K562 (cell line): ENCODE results near the gene KIFC3. TPM values are rescaled to one million over a fixed set of nuclear protein-coding genes. Genes with fewer than 3 reads are reported as not detected.
A peak's percentile ranks its signal among the peaks of the same experiment; 100 is the strongest.

Experiments
- ATAC-seq: fragments of 200-7000 bp; cut with Tn5 transposase; 3 replicates; pipeline ENCODE4 v1.9.1; 2020; ENCODE audit warnings: moderate library complexity
- BruUV-seq: library from RNA; stranded (reverse); fragments of 400-500 nt; replicated peaks from 2 replicates; lab custom pipeline; 2021; lab: Mats Ljungman, UMichigan
- CTCF ChIA-PET: fragments of 300-600 bp; formaldehyde crosslinking; extraction: SDS; loops from one replicate; lab custom pipeline; 2021; ENCODE audit warnings: low intra/inter-chr PET ratio; lab: Yijun Ruan, JAX
- POLR2A ChIA-PET: fragments of 300-600, 350-650 bp; sonication (Branson Sonifier 250); formaldehyde crosslinking; extraction: SDS; loops from one replicate; lab custom pipeline; 2021; ENCODE audit warnings: antibody characterized with exemption, inconsistent platforms; lab: Yijun Ruan, JAX
- DNase-seq, 4 experiments: peaks; one replicate each; pipeline versions ENCODE4 v3.0.0 to v3.0.0-alpha.2; 2011 to 2018; ENCODE audit warnings: low spot score in 3 of 4, mixed read lengths in 3 of 4; ENCODE audit errors: extremely low read depth in 1 of 4
- FAIRE-seq: peaks from 2 replicates; lab custom pipeline; 2011; peaks lifted over from hg19 to GRCh38; lab: Jason Lieb, UNC
- H2AFZ ChIP-seq: 2 replicates; pipeline ENCODE4 v1.6.0; 2011; ENCODE audit warnings: low read depth, low read length, control low read depth, inconsistent platforms
- H3K27ac ChIP-seq: fragments of 200-600 bp; 3 replicates; pipeline ENCODE4 v1.8.0; 2011; ENCODE audit warnings: low read depth, mild to moderate bottlenecking, control low read depth, inconsistent platforms, low read length, moderate library complexity, mixed read lengths; ENCODE audit errors: extremely low read depth
- H3K27me3 ChIP-seq, 2 experiments: fragments of 300-600 bp in 1 of 2; 2 replicates in 1 of 2; 3 replicates in 1 of 2; pipeline versions ENCODE4 v1.6.0 to v1.8.0; 2011; ENCODE audit warnings: inconsistent platforms in 2 of 2, low read length in 2 of 2, mild to moderate bottlenecking in 1 of 2, mixed read lengths in 1 of 2, moderate library complexity in 1 of 2; ENCODE audit not compliant: control insufficient read depth in 2 of 2, insufficient read depth in 2 of 2
- H3K36me3 ChIP-seq: fragments of 300-600 bp; 3 replicates; pipeline ENCODE4 v1.8.0; 2011; ENCODE audit warnings: mild to moderate bottlenecking, low read length, inconsistent platforms; ENCODE audit not compliant: control insufficient read depth, insufficient read depth
- H3K4me1 ChIP-seq, 2 experiments: fragments of 200-600 bp in 1 of 2; replicated peaks in 1 of 2; 2 replicates in 1 of 2; 3 replicates in 1 of 2; pipeline versions ENCODE4 v1.5.1 to v1.8.0; 2011; ENCODE audit warnings: inconsistent platforms in 2 of 2, low read length in 2 of 2, mild to moderate bottlenecking in 1 of 2, mixed read lengths in 1 of 2, moderate library complexity in 1 of 2; ENCODE audit not compliant: control insufficient read depth in 2 of 2, insufficient read depth in 2 of 2
- H3K4me2 ChIP-seq: 2 replicates; pipeline ENCODE4 v1.6.1; 2011; ENCODE audit warnings: low read length, control low read depth, inconsistent platforms, mixed read lengths; ENCODE audit not compliant: insufficient read depth
- H3K4me3 ChIP-seq: fragments of 200-600 bp; sonication (generic), shearing (Covaris generic); 2 replicates; pipeline ENCODE4 v1.5.1; 2016; ENCODE audit warnings: control low read depth, inconsistent platforms
- H3K79me2 ChIP-seq: fragments of 200-600 bp; 3 replicates; pipeline ENCODE4 v1.8.0; 2011; ENCODE audit warnings: low read length, inconsistent platforms; ENCODE audit not compliant: control insufficient read depth, insufficient read depth
- H3K9ac ChIP-seq, 2 experiments: 2 replicates each; pipeline versions ENCODE4 v1.6.0 to v1.6.1; 2011; ENCODE audit warnings: low read depth in 2 of 2, low read length in 2 of 2, control low read depth in 1 of 2, inconsistent platforms in 1 of 2, mild to moderate bottlenecking in 1 of 2, mixed read lengths in 1 of 2; ENCODE audit not compliant: insufficient read depth in 1 of 2
- H3K9me1 ChIP-seq: one replicate; pipeline ENCODE4 v1.6.0; 2011; ENCODE audit warnings: inconsistent platforms, mild to moderate bottlenecking, low read length, moderate library complexity; ENCODE audit not compliant: control insufficient read depth, insufficient read depth
- H3K9me3 ChIP-seq: replicated peaks from 2 replicates; pipeline ENCODE4 v1.5.1; 2011; ENCODE audit warnings: low read depth, low read length, inconsistent platforms; ENCODE audit not compliant: control insufficient read depth, insufficient read depth
- H4K20me1 ChIP-seq: replicated peaks from 2 replicates; pipeline ENCODE4 v1.6.1; 2011; ENCODE audit warnings: low read length, inconsistent platforms, mixed read lengths; ENCODE audit not compliant: control insufficient read depth, insufficient read depth
- ARID2 ChIP-seq: fragments of 450-650 bp; IDR thresholded peaks from 2 replicates; pipeline ENCODE4 v1.6.1; 2017; ENCODE audit warnings: antibody characterized with exemption, mild to moderate bottlenecking
- CSDE1 ChIP-seq, 2 experiments: fragments of 450-650 bp; IDR thresholded peaks; 2 replicates each; pipeline ENCODE4 v1.6.1; 2016; ENCODE audit warnings: mild to moderate bottlenecking in 1 of 2
- GATAD2A ChIP-seq: fragments of 450-650 bp; IDR thresholded peaks from 2 replicates; pipeline ENCODE4 v1.6.1; 2017
- MED1 ChIP-seq: sonication (generic); formaldehyde crosslinking; IDR thresholded peaks from 2 replicates; pipeline ENCODE4 v1.8.1; 2023; ENCODE audit warnings: missing genetic modification reagents, borderline replicate concordance
- NR3C1 ChIP-seq: sonication (generic); formaldehyde crosslinking; IDR thresholded peaks from 2 replicates; pipeline ENCODE4 v1.8.1; 2022; ENCODE audit warnings: missing genetic modification reagents
- POU5F1 ChIP-seq: fragments of 150-350 bp; IDR thresholded peaks from 2 replicates; pipeline ENCODE4 v1.6.1; 2014; ENCODE audit warnings: borderline replicate concordance, low read length, low read depth, mild to moderate bottlenecking; ENCODE audit not compliant: partially characterized antibody
- RBM14 ChIP-seq: fragments of 200-400 bp; formaldehyde crosslinking; IDR thresholded peaks from 2 replicates; pipeline ENCODE4 v1.6.1; 2018; ENCODE audit warnings: low read depth, mild to moderate bottlenecking, low read length, moderate library complexity, borderline replicate concordance; ENCODE audit not compliant: insufficient read depth
- SIN3A ChIP-seq, 2 experiments: fragments of 150-350 bp in 1 of 2; IDR thresholded peaks; 2 replicates each; pipeline ENCODE4 v1.6.1; 2011 to 2016; ENCODE audit warnings: borderline replicate concordance in 2 of 2, low read depth in 2 of 2, low read length in 2 of 2, mild to moderate bottlenecking in 2 of 2, moderate library complexity in 2 of 2; ENCODE audit not compliant: control insufficient read depth in 1 of 2
- SMARCC2 ChIP-seq: fragments of 450-650 bp; IDR thresholded peaks from 2 replicates; pipeline ENCODE4 v1.6.1; 2017; ENCODE audit warnings: antibody characterized with exemption, moderate library complexity, mild to moderate bottlenecking, low read depth
- SP2 ChIP-seq: IDR thresholded peaks from 2 replicates; pipeline ENCODE4 v1.6.1; 2011; ENCODE audit warnings: mild to moderate bottlenecking, low read depth, low read length, moderate library complexity; ENCODE audit not compliant: poor library complexity, severe bottlenecking; ENCODE audit errors: extremely low read depth
- ZC3H11A ChIP-seq: IDR thresholded peaks from 2 replicates; pipeline ENCODE4 v1.6.1; 2012; ENCODE audit warnings: low read depth, low read length, improper control_type of control experiment
- ZNF217 ChIP-seq: sonication (generic); formaldehyde crosslinking; IDR thresholded peaks from 2 replicates; pipeline ENCODE4 v1.8.0; 2022; ENCODE audit warnings: mild to moderate bottlenecking, missing genetic modification reagents
- WGBS: fragments of 100-300 bp; shearing (Covaris generic); methylation state at CpG from one replicate; pipeline ENCODE4 v1.1.6; 2016; ENCODE audit warnings: low coverage, mixed read lengths; ENCODE audit not compliant: insufficient coverage; ENCODE audit errors: missing lambda C conversion rate; 5-methylcytosine and 5-hydroxymethylcytosine counted together
- in situ Hi-C: fragments of 300-500 bp; cut with MboI; formaldehyde crosslinking; loops from 4 replicates; pipeline ENCODE4 v1.15.0; 2018; ENCODE audit warnings: inconsistent platforms, mixed read lengths
- intact Hi-C: fragments of 100-400 bp; cut with micrococcal nuclease; formaldehyde crosslinking; loops from 2 replicates; pipeline ENCODE4 v1.14.2; 2022
- polyA plus RNA-seq, 8 experiments: library from polyadenylated mRNA; depleted of rRNA in 4 of 8; stranded (reverse) in 5 of 8; unstranded in 3 of 8; fragments of >200 nt; fragmentation: Nextera tagmentation in 2 of 8; fragmentation: Illumina TruSeq in 1 of 8; extraction: Ambion mirVana in 2 of 8; extraction: Trizol in 1 of 8; gene quantifications; 2 replicates each; pipeline versions ENCODE4 v1.2.1 to v1.2.3, GENCODE V29; 2011 to 2014; ENCODE audit warnings: inconsistent platforms in 1 of 8, missing spikeins in 1 of 8
- total RNA-seq, 7 experiments: library from RNA; depleted of rRNA in 6 of 7; stranded (reverse); fragments of >200 nt in 6 of 7; fragmentation: Illumina TruSeq in 2 of 7; extraction: Trizol in 2 of 7; gene quantifications; 2 replicates each; pipeline versions ENCODE4 v1.2.1 to v1.2.3, GENCODE V29; 2011 to 2021; ENCODE audit warnings: low replicate concordance in 1 of 7
- TF ChIP-seq, protein P1 (sequence below): fragments of 250-450 bp; sonication (Bioruptor Pico); IDR thresholded peaks from 2 replicates; pipeline ENCODE4 v1.5.0; 2020; ENCODE audit warnings: mild to moderate bottlenecking

KIFC3 gene
- total and polyA plus RNA-seq, 9 of the 15 experiments (the other 6 are each of a cell fraction or from before 2014, with no cell fraction given), result 0.23 to 105 (median 26.2) TPM

DNA sequence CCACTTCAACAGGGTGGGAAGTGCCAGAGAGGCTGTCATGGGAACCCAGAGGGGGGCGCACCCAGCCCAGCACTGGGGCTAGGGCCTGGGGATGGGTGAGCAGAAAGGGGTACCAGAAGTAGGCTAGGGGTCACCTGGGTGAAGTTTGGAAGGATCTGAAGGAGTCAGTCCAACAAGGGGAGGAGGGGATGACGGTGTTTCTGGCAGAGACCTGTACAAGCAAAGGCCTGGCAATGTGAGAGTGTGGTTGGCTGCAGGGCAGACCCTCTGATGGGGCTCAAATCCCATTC, 80.1 kb downstream of the KIFC3 start:
- peaks cover 12 to 13% of the 10 kb centered on the region in 2 experiments for H3K4me1 ChIP-seq
- no peaks in the 10 kb centered on the region for H3K36me3 ChIP-seq
- no peak overlapping the region for H3K27ac ChIP-seq
- no peaks in the 10 kb centered on the region for H3K9me3 ChIP-seq
- no TSS peak for BruUV-seq
- DNase-seq, result no peak
- 73% methylated on average over 2 of the region's 2 CpGs for WGBS
- H4K20me1 ChIP-seq, result no peaks in the 10 kb centered on the region
- no peak overlapping the region for H3K4me3 ChIP-seq
- H3K4me2 ChIP-seq, result no peak overlapping the region
- no peak for FAIRE-seq
- no peak overlapping the region for H2AFZ ChIP-seq
- ATAC-seq, result no peak
- intact Hi-C loops, result loop anchor here (5.0 kb wide), 1 partner anchor 130 kb away; no protein-coding TSS in a partner anchor
- no peaks in the 10 kb centered on the region for H3K9me1 ChIP-seq
- H3K27me3 ChIP-seq, result peaks cover 0 to 9% of the 10 kb centered on the region in 2 experiments; a peak in 1 of 5 replicates
- ChIA-PET POLR2A (interaction anchor here (0.7 to 1.5 kb wide), 2 partner anchors 13 to 77 kb away, joined by 3 to 8 read pairs; partner anchors contain the start of gene KATNB1), CTCF (interaction anchor here (3.5 to 4.0 kb wide), 2 partner anchors 73 to 131 kb away, joined by 13 to 44 read pairs; no protein-coding TSS in a partner anchor)
- no peaks in the 10 kb centered on the region for H3K79me2 ChIP-seq
- TF ChIP-seq SMARCC2 (no peak), SIN3A (IDR thresholded peaks at IDR 0.05; ENCODE audit: borderline replicate concordance in 2 of 2, control insufficient read depth in 1 of 2, low read depth in 2 of 2, low read length in 2 of 2) (no peak), NR3C1 (CRISPR knock-in tag) (no peak), CSDE1 (IDR thresholded peaks at IDR 0.05) (no peak), ZNF217 (no peak), ZC3H11A (no peak), ARID2 (no peak), POU5F1 (no peak), SP2 (no peak), MED1 (CRISPR knock-in tag) (no peak), GATAD2A (no peak), RBM14 (no peak)
- TF ChIP-seq, protein P1, sequence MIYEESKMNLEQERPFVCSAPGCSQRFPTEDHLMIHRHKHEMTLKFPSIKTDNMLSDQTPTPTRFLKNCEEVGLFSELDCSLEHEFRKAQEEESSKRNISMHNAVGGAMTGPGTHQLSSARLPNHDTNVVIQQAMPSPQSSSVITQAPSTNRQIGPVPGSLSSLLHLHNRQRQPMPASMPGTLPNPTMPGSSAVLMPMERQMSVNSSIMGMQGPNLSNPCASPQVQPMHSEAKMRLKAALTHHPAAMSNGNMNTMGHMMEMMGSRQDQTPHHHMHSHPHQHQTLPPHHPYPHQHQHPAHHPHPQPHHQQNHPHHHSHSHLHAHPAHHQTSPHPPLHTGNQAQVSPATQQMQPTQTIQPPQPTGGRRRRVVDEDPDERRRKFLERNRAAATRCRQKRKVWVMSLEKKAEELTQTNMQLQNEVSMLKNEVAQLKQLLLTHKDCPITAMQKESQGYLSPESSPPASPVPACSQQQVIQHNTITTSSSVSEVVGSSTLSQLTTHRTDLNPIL, result no peak
- H3K9ac ChIP-seq, result peak overlapping the region in 1 of 2 experiments; percentile 2; a peak in 1 of 4 replicates
- in situ Hi-C loops, result no loop called here
